Breast epithelium (tissue), 4 donors: Measurements from ENCODE around the gene ABHD16B. TPM values are rescaled to one million over a fixed set of nuclear protein-coding genes. Genes with fewer than 3 reads are reported as not detected.

Experiments used
- DNase-seq, 2 donors: peaks; one replicate each; pipeline ENCODE4 v3.0.0-alpha.2; 2019; ENCODE audit warnings: low spot score in 2 of 2
- H3K27ac ChIP-seq, 2 donors: fragments of 200-600 bp; sonication (generic) in 1 of 2; one replicate each; pipeline ENCODE4 v1.5.1; 2016 to 2019; ENCODE audit warnings: mild to moderate bottlenecking in 1 of 2
- H3K27me3 ChIP-seq, 2 donors: fragments of 200-600 bp; sonication (generic) in 1 of 2; one replicate each; pipeline versions ENCODE4 v1.5.1 to v1.6.0; 2017 to 2019; ENCODE audit warnings: control low read depth in 1 of 2, mild to moderate bottlenecking in 1 of 2
- H3K36me3 ChIP-seq: fragments of 200-600 bp; one replicate; pipeline ENCODE4 v1.5.1; 2019
- H3K4me1 ChIP-seq, 2 donors: fragments of 200-600 bp; sonication (generic); one replicate each; pipeline ENCODE4 v1.5.1; 2016 to 2019; ENCODE audit warnings: control low read depth in 1 of 2
- H3K4me3 ChIP-seq, 3 donors: fragments of 200-600 bp; sonication (generic); 1 replicate in 2 of 3; 2 replicates in 1 of 3; pipeline ENCODE4 v1.5.1; 2016 to 2019; ENCODE audit warnings: mild to moderate bottlenecking in 3 of 3, moderate library complexity in 2 of 3
- H3K9me3 ChIP-seq, 2 donors: fragments of 200-600 bp; sonication (generic) in 1 of 2; one replicate each; pipeline ENCODE4 v1.5.1; 2016 to 2019; ENCODE audit warnings: control low read depth in 1 of 2
- CTCF ChIP-seq, 3 donors: fragments of 450-650 bp; IDR thresholded peaks; one replicate each; pipeline ENCODE4 v1.5.1; 2016 to 2017; ENCODE audit warnings: antibody characterized with exemption in 3 of 3, mild to moderate bottlenecking in 3 of 3, moderate library complexity in 3 of 3
- POLR2A ChIP-seq: fragments of 450-650 bp; IDR thresholded peaks from one replicate; pipeline ENCODE4 v1.6.1; 2016; ENCODE audit warnings: antibody characterized with exemption, mild to moderate bottlenecking, moderate library complexity
- POLR2AphosphoS5 ChIP-seq, 3 donors: sonication (generic); formaldehyde crosslinking; IDR thresholded peaks; one replicate each; pipeline ENCODE4 v1.6.1; 2017; ENCODE audit warnings: antibody characterized with exemption in 3 of 3
- intact Hi-C: fragments of 100-400 bp; cut with DNase I; formaldehyde crosslinking; loops from one replicate; pipeline ENCODE4 v1.15.1; 2023; ENCODE audit warnings: low total_unique reads
- total RNA-seq, 3 donors: library from RNA; depleted of rRNA; stranded (reverse); fragments of >200 nt; gene quantifications; one replicate each; pipeline ENCODE4 v1.1.0, GENCODE V29; 2016

Gene ABHD16B
- total RNA-seq, 3 donors from 2014 or later: not detected

GRCh38 chr20:63842258-63842657 lies 19.0 kb upstream of the ABHD16B start:
- no peak overlapping the region for H3K27ac ChIP-seq
- peaks cover 0 to 3% of the 10 kb centered on the region in 2 donors for H3K4me1 ChIP-seq
- DNase-seq: no peak
- H3K36me3 ChIP-seq: no peaks in the 10 kb centered on the region
- no peaks in the 10 kb centered on the region for H3K9me3 ChIP-seq
- TF ChIP-seq POLR2A: no peak
- TF ChIP-seq POLR2AphosphoS5 (IDR thresholded peaks at IDR 0.05): no peak
- no peak for TF ChIP-seq CTCF (IDR thresholded peaks at IDR 0.05)
- intact Hi-C loops: no loop called here
- H3K4me3 ChIP-seq: no peak overlapping the region
- H3K27me3 ChIP-seq: no peaks in the 10 kb centered on the region

- H3K27me3 ChIP-seq: no peaks in the 10 kb centered on the region
- intact Hi-C loops: no loop called here
- no peaks in the 10 kb centered on the region for H3K36me3 ChIP-seq
- no peak for DNase-seq
- no peak overlapping the region for H3K4me3 ChIP-seq
- TF ChIP-seq POLR2A: no peak
- no peak for TF ChIP-seq CTCF (IDR thresholded peaks at IDR 0.05)
- no peak for TF ChIP-seq POLR2AphosphoS5 (IDR thresholded peaks at IDR 0.05)
- H3K9me3 ChIP-seq: no peaks in the 10 kb centered on the region
- H3K4me1 ChIP-seq: peaks cover 0 to 3% of the 10 kb centered on the region in 2 donors
- no peak overlapping the region for H3K27ac ChIP-seq
Observed at GRCh38 chr20:63843222-63843621, 18.1 kb upstream of the ABHD16B start.

GRCh38 chr20:63843778-63844177 lies 17.5 kb upstream of the ABHD16B start:
- DNase-seq: no peak
- H3K36me3 ChIP-seq: no peaks in the 10 kb centered on the region
- no peak overlapping the region for H3K4me3 ChIP-seq
- no peaks in the 10 kb centered on the region for H3K9me3 ChIP-seq
- TF ChIP-seq CTCF (IDR thresholded peaks at IDR 0.05): no peak
- no peak for TF ChIP-seq POLR2AphosphoS5 (IDR thresholded peaks at IDR 0.05)
- TF ChIP-seq POLR2A: no peak
- no peaks in the 10 kb centered on the region for H3K27me3 ChIP-seq
- intact Hi-C loops: no loop called here
- peaks cover 0 to 3% of the 10 kb centered on the region in 2 donors for H3K4me1 ChIP-seq
- no peak overlapping the region for H3K27ac ChIP-seq

GRCh38 chr20:63844511-63844991 lies 16.7 kb upstream of the ABHD16B start:
- no peak for DNase-seq
- no peaks in the 10 kb centered on the region for H3K27me3 ChIP-seq
- peaks cover 0 to 3% of the 10 kb centered on the region in 2 donors for H3K4me1 ChIP-seq
- no peaks in the 10 kb centered on the region for H3K36me3 ChIP-seq
- intact Hi-C loops: no loop called here
- no peaks in the 10 kb centered on the region for H3K9me3 ChIP-seq
- TF ChIP-seq POLR2A (no peak), CTCF (IDR thresholded peaks at IDR 0.05) (no peak), POLR2AphosphoS5 (IDR thresholded peaks at IDR 0.05) (no peak)
- H3K4me3 ChIP-seq: no peak overlapping the region
- H3K27ac ChIP-seq: no peak overlapping the region

- no peaks in the 10 kb centered on the region for H3K9me3 ChIP-seq
- H3K4me1 ChIP-seq: peaks cover 0 to 3% of the 10 kb centered on the region in 2 donors
- no peak for DNase-seq
- no peaks in the 10 kb centered on the region for H3K27me3 ChIP-seq
- no peaks in the 10 kb centered on the region for H3K36me3 ChIP-seq
- peak overlapping the region in 2 of 3 donors; percentile 15 to 61 for H3K4me3 ChIP-seq
- H3K27ac ChIP-seq: peak overlapping the region in 1 of 2 donors; percentile 88
- TF ChIP-seq POLR2A: no peak
- no peak for TF ChIP-seq POLR2AphosphoS5 (IDR thresholded peaks at IDR 0.05)
- intact Hi-C loops: no loop called here
Observed at GRCh38 chr20:63846128-63846771, 15.0 kb upstream of the ABHD16B start.
